Body of pancreas (tissue), 4 donors: Measurements from ENCODE around the gene PABPN1L.

ENCODE experiments used
- CTCF ChIP-seq, 7 experiments: fragments of 450-650 bp in 4 of 7; fragments of 200-600 bp in 3 of 7; sonication (generic) in 3 of 7; IDR thresholded peaks; one replicate each; pipeline ENCODE4 v1.5.1; 2016 to 2019; ENCODE audit warnings: antibody characterized with exemption in 7 of 7
- POLR2A ChIP-seq, 3 donors: fragments of 450-650 bp; IDR thresholded peaks; one replicate each; pipeline ENCODE4 v1.6.1; 2016; ENCODE audit warnings: antibody characterized with exemption in 3 of 3, mild to moderate bottlenecking in 2 of 3

- TF ChIP-seq CTCF (IDR thresholded peaks at IDR 0.05) (no peak), POLR2A (IDR thresholded peaks at IDR 0.05) (no peak)
These were observed 33.6 kb upstream of the PABPN1L start for GRCh38 chr16:88899901-88900661.
